GM19238 (cell line): ENCODE results near the gene ARHGAP33.
"Not testable (repeated sequence)": the region's sequence is repeated elsewhere in the genome, so short reads cannot be mapped to it uniquely, and the experiment has no call there.

Source experiments
- DNase-seq: peaks from one replicate; pipeline ENCODE4 v3.0.0; 2011; ENCODE audit warnings: low spot score; ENCODE audit not compliant: insufficient read length

The ARHGAP33 gene

DNA sequence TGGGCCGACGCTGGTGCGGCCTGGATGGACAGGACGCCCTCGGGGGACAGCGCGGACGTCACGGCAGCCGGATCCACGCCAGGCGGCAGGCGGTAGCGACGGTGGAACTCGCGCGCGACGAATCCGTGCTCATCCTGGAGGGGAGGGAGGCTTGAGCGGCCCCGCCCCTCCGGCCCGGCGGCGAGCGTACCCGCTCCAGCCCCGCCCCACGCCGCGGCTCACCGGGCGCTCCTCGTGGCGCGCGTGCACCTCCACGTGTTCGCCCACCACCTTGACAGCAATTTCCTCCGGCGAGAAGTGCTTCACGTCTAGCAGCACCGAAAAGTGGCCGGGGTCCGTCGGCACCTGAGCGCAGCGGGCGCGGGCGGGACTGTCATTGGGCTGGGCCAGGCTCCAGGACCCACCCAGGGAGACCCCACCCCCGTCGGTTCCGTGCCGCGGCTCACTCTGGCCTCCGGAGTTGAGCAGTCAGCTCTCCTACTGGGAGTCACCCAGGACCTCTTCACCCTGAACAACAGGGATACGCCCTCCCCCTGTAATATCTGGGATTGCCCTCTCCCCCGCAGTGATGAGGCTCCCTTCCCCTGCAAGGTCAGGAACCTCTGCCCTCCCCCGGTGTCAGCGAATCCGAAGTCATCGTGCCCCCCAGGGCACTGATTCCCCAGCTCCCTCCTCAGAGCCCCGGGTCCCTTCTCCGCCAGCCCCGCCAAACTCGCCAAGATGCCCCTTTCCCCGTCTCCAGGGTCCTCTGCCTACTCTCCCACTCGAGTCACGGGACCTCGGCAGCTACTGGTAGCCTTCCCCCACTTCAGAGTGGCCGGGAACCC, 19.6 kb upstream of the ARHGAP33 start:
- no peak for DNase-seq

DNA sequence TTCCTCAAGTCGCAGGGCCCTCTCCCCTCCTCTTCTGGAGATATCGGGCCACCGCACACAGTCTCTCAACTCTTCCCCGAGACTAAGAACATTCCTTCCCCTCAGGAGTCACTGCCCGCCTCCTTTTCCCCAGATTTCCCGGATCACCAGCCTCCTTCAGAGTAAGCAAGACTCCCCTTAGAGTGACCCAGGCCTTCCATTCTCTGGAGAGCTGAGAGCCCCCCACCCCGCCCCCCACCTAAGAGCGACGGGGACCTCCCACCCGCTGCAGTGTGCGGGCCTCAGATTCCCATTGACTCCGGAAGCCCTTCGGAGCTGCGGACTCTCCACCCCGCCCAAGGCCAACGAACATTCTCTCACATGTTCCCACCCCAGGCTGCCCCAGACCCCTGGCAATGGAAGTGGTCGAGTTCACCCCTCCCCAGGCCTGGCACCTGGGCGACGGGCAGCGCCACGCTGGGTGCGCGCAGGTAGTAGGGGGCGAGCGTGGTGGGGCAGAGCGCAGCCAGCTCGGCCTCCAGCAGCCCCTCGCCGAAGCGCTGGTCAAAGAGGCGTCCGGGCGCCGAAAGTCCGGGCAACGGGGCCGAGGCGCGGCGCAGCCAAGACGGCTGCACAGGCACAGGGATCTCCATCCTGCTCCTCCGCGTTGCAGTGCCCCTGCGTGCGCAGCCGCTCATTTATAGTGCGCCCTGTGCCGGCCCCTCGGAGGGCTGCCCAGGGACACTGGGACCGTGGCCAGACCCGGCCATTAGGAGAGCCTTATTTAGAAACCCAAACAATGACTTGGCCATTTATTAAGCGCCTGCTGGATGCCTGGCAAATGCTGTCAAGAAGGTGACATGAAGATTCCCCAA, 18.8 kb upstream of the ARHGAP33 start, which contains the start of gene HSPB6:
Gene HSPB6 (minus strand): TSS at position 653 of the 854 bp plus-strand sequence. CDS start 21 bp downstream, at position 632.
- no peak for DNase-seq

DNA sequence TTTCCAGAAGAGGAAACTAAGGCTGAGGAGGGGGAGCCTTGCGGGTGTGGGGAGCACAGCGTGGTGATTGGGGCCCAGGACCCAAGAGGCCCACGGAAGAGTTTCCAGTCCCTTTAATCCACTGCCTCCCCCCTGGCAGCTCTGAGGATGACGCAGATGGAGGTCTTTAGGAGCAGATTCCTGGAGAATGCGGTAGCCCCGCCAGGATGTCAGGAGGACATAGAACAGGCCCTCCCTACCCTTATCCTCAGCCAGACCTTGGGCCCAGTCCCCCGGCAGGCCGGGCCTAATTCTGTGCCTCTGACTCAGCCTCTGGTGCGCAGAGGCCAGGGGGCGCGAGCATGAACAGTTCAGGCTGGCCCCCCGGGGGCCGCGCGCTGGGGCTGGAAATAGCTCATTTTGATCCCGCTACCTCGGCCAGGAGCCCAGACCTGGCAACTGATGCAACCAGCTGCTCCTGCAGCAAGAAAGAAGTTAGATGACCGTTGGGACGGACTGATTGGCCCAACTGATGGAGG, 18.1 kb upstream of the ARHGAP33 start:
- DNase-seq: no peak

DNA sequence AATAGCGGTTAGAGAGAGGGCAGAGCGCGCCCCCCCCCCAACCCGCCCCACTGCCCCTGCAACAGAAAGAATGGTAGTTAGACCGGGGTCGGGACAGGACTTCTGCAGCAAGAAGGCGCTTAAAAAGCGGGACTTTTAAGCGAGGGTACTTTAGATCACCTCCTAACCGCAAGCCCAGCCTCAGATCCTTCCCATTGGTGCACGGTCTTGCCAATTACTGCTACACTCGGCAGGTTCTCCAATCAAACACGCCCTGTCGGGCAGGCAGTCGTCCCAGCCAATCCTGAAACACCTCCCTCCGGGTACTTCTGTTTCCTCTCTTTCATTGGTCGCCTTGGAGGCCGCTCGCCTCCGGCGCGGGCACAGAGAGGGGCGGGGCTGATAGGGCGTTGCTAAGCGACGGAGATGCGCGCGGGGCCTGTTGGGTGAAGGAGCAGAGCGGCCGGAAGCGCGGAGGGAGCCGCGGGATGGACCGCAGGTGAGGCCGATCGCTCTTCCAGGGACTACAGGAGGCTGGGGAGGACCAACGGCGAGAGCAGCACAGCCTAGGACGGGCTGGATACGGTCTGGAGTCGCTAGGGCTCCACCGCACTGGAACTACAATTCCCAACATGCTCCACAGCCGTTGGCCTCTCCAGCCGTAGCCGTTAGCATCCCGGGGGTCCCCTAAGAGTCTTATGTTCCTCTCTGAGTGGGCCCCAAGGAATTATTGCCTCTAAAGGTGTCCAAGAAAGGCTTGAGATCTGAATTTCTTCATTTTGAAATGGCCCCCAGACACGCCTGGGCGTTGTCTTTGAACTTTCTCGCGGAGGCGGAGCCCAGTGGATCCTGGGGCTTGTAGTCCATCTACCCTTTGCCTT, 17.4 kb upstream of the ARHGAP33 start, which contains the start of gene PROSER3:
Gene PROSER3 (plus strand): TSS at position 428 of the 860 bp plus-strand sequence. CDS start 40 bp downstream, at position 468.
- peak; percentile 99 for DNase-seq

DNA sequence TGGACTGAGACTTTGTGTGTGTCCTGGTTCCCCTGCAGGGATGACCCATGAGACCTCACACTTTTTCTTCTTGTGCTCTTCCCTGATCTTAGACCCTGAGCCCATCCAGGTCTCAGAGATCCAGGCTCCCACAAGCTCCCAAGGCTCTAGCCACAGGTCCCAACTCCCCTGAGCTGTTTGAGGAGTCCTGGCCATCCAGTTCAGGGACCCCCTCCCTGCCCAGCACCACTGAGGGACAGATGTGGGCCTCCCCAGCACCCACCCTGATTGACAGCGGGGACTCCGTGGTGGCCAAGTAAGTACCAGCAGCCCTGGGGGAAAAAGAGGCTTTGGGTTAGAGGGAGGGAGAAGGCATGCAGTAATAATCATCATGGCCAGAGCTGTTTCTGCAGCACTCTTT, 15.7 kb upstream of the ARHGAP33 start:
- no peak for DNase-seq

DNA sequence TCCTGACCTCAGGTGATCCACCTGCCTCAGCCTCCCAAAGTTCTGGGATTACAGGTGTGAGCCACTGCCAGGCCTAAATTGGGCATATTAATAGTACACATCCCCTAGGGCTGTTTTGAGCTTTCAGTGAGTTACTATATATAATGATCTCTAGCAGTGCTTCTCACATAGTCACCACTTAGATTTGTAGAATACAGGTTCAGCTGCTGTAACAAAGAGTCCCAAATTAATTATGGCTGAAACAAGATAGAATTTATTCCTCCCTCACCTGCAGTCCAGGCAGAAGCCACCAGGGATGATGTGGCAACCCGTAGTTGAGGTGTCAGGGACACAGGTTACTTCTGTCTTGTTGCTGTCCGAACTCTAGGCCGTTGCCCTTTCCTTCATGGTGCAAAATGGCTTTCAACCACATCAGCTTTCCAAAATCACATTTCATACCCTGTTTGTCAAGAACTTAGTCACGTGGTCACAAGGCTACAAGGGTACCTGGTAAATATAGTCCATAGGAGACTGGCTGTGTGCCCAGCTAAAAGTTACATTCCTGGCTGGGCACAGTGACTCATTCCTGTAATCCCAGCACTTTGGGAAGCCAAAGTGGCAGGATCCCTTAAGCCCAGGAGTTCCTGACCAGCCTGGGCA, 14.5 kb upstream of the ARHGAP33 start:
- no peak for DNase-seq

DNA sequence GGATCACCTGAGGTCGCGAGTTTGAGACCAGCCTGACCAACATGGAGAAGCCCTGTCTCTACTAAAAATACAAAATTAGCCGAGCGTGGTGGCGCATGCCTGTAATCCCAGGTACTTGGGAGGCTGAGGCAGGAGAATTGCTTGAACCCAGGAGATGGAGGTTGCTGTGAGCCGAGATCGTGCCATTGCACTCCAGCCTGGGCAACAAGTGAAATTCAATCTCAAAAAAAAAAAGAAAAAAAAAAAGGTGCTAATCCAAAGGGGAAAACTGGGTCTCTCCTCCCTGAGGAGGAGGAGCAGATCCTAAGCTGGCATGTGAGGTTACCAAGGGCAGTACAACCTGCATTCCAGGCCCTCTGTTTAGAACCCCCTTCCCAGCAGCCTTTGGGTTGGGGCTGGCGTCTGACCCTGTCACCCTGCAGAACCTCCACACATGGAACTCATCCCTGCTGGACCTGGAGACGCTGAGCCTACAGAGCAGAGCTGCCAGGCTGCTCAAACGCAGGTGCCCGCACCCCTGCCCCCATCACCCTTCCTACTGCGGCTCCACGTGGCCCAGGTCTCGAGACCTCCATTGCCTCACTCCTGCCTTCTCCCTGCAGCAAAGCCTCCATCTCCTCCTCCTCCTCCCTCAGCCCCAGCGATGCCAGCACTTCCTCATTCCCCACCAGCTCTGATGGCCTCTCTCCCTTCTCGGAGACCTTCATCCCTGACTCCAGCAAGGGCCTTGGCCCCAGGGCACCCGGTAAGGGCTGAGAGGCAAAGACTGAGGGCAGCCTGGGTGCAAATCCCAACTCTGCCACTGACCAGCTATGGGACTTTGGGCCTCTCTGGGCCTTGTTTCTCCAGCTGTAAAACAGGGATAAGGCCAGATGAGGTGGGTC, 10.7 kb upstream of the ARHGAP33 start:
- DNase-seq: no peak

DNA sequence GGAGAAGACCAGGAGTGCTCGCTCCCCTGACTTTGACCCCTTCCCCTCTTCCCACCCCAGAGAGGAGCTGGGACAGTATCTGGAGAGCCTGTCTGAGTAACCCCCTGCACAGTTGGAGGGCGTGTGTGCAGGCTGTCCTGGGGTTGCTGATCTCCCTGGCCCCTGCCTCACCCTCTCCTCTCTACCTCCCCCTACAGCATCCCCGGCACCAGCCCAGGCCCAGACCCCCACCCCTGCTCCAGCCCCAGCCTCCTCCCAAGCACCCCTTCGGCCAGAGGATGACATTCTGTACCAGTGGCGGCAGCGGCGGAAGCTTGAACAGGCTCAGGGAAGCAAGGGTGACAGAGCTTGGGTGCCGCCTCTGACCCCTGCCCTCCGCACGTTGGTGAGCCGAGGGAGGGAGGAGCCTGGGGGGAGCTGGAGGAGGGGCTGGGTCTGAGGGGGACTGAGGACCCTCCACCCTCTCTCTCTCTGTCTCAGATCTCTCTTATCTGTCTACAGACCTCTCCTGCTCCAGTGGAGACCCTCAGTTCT, 8.7 kb upstream of the ARHGAP33 start:
- no peak for DNase-seq

DNA sequence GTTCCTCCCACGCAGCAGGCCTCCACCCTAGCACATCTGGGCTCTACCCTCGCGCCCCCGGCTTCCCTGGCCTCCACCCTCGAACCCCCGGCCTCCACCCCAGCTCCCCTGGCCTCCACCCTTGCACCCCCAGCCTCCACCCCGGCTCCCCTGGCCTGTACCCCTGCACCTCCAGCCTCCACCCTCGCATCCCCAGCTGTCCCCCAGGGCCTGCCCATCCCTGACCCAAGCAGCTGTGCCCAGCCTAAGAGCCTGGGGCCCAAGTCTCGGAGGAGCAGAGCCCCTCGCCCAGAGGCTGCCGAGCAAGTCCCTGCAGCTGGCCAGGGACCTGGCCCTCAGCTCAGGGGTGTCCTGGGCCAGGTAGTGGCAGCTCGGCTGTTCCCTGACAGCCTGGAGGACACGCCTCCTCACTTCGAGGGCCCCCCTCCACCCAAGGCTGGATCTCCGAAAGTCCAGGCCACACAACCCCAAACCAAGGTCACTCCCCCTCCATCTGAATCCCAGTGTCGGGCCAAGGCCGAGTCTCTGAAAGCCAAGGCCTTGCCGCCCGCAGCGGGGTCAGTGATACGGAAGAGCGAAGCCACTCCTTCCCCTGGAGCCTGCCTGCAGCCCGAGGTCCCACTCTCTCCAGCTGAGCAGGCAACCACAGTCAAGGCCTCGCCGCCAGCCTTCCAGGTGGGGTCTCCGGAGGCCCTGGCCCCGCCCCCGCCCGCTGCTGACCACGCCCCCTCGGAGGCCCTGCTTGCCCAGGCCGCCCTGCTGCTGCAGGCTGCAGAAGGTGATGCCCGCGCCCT, 7.9 kb upstream of the ARHGAP33 start:
- no peak for DNase-seq

DNA sequence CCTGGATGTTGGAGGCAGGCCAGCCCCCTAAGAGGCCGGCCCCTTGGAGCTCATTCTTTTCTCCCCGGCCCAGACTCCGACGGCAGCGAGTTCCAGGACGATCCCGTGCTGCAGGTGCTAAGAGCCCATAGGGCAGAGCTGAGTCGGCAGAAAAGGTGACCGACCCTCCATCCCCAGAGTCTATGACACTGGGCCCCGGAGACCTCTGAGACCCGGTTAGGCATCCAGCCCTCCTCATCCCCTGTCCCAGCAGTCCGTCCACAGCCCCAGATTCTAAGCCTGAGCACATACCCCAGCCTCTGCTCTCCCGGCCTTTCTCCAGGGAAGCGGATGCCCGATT, 7.3 kb upstream of the ARHGAP33 start:
- DNase-seq: no peak

DNA sequence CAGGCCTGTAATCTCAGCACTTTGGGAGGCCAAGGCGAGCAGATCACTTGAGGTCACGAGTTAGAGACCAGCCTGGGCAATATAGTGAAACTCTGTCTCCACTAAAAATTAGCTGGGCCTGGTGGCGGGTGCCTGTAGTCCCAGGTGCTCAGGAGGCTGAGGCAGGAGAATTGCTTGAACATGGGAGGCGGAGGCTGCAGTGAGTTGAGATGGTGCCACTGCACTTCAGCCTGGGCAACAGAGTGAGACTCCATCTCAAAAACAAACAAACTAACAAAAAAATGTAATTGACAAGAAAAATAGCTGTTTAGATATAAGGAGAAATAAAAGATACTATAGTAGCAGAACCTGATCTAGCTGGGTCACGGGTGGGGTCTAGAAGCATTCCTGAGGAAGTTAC, 3.0 kb upstream of the ARHGAP33 start:
- not testable (repeated sequence) for DNase-seq

DNA sequence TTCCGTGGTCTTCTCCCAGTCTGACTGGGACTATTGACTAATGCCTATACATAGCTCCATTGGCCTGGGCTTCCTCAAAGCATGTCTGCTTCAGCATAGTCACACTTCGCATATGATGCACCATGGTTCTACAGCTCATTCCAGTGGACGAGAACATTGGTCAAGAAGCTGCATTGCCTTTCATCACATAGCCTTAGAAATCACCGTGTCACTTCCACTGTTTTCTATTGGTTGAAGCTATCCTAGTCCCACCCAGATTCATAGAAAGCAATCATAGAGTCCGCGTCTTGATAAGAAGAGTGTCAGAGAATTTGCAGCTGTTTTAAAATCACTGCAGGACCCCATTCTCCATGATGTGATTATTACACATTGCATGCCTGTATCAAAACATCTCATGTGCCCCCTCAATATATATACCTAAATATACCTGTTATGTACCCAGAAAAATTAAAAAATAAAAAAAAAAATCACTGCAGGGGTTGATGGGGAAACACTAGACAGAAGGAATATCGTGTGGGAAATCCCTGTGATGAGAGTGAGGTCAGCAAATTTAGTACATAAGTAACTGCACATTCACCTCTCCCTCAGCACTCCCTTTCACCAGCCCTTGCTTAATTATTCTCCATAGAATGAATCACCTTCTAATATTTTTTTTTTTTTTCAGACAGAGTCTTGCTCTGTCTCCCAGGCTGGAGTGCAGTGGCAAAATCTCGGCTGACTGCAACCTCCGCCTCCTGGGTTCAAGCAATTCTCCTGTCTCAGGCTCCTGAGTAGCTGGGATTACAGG, 2.2 kb upstream of the ARHGAP33 start:
- DNase-seq: no peak

DNA sequence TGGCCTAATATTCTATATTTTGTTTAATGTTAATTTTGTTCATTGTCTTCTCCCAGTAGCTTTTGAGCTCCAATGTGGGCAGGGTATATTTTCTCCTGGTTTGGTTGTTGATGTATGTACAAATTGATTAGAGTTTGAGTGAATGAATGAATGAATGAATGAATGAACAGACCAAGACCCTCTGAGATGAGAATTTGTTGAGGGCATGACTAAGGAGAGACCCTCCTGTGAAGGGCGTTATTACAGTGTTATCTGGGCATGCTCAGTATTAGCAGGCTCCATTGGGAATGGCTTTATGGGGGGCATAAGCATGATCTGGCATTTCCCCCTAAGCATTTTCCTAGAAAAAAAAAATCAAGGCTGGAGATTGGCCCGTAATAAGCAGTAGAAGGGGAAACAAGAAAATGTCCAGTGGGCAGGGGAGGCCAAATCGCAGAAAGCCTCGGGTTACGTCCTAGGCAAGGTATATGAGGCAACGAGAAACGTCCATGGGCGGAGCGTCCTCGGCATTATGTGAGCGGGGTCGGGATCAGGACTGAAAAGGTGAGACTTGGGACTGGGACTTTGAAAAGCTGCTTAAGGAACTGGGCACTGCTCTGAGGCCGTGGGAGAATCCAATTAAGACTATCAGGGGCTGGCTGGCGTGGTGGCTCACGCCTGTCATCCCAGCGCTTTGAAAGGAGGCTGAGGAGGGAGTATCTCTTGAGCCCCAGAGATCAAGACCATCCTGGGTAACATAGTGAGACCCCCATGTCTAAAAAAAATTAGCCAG, 904 bp upstream of the ARHGAP33 start:
- no peak for DNase-seq

DNA sequence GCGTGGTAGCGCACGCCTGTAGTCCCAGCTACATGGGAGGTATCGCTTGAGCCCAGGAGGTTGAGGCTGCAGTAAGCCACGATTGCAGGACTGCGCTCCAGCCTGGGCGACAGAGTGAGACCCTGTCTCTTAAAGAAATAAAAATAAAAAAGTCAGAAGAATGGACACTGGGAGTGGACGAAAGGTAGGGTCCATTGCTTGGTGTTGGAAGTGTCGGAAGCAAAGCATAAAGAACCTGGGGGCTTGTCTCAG, 392 bp upstream of the ARHGAP33 start:
- DNase-seq: no peak

DNA sequence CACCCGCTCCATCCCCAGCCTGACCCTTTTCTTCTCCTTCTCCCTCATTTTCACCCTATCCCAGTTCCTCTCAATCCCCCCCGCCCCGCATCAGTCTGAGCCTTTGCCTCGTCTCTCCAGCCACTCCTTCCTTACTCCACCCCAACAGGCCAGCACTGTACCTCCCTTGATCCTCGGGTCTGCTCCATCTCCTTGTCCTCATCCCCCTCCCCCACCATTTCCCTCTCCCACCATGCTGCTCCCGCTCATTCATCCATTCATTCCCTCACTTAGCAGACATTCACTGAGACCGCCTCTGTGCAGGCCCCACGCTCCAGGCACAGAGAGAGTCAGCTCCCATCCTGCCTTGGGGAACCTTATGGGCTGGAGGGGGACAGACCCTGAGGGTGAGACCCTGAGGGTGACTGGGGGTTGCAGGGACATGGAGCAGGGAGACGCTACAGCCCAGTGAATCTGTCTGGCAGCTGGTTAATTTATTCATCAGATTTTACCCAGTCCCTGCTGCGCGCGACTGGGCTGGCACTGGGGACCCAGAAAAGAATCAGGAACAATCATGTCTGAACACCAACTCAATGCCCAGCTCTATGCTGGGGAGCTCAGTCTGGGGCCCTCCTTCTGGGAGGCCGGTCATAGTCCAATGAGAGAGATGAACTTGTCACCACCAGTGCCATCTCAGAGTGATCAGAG, 881 bp downstream of the ARHGAP33 start:
- no peak for DNase-seq

DNA sequence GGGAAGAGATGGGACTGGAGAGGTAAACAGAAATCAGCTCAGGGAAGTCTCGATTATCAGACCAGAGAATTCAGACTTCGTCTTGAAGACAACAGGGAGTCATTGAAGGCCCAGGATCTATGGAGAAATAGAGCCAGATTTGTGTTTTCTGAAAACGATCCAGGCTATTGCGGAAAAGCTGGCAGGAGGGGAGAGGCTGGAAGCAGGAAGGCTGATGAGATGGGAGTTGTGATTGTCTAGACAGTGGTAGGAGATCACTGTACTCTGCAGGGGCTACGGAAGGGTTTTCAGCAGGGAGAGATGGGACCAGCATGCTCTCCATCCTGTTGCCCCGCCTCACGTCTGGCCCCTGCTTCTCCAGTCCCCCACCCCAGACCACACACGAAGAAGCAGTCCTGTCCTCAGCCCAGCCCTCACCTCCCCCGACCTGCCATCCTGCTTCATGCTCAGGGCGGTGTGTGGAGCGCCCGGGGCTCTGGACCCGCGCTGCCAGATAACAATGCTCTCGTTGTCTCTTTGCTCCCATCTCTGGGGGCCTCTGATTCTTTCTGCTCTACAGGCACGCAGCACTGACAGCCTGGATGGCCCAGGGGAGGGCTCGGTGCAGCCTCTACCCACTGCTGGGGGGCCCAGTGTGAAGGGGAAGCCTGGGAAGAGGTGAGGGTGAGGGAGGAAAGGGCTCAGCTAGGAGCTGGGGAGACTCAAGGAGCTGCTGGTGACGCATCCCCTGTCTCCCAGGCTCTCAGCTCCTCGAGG, 1.9 kb downstream of the ARHGAP33 start:
- DNase-seq: no peak
